Body of pancreas (tissue), 4 donors: ENCODE measurements around the gene ZBTB46.

Experiments
- CTCF ChIP-seq, 7 experiments: fragments of 450-650 bp in 4 of 7; fragments of 200-600 bp in 3 of 7; sonication (generic) in 3 of 7; IDR thresholded peaks; one replicate each; pipeline ENCODE4 v1.5.1; 2016 to 2019; ENCODE audit warnings: antibody characterized with exemption in 7 of 7
- POLR2A ChIP-seq, 3 donors: fragments of 450-650 bp; IDR thresholded peaks; one replicate each; pipeline ENCODE4 v1.6.1; 2016; ENCODE audit warnings: antibody characterized with exemption in 3 of 3, mild to moderate bottlenecking in 2 of 3

DNA sequence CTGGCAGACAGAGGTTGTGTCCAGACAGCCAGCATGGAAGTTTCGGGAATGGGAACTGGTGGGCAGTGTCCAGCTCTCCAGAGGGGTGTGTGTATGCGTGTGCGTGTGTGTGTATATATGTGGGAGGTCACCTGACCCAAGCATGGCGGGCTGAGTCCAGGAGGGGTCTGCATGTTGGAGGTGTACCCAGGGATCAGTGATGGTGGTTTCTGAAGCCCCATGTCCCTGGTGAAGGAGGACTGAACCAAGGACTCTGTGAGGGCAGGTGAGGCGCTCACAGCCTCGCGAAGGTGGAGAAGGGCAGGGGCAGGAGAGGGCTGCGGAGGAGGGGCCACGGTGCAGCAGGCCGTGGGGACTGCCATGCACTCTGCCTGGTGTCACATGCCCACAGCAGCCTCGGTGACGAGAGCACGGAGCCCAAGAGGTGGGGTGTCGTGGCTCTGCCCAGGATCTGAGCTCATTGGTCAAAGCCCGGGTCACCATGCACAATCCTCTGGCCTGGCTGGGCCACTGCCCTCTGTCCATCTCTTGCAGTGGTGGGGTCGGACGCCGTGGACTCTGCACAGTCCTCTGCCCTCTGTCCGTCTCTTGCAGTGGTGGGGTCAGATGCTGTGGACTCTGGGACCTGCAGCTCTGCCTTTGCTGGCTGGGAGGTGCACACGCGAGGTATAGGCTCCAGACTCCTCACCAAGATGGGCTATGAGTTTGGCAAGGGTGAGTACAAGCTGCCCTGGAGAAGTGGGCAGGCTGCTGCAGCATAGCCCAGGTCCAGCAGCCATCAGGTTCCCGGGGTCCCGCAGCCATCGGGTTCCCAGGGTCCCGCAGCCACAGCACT is 96.7 kb downstream of the ZBTB46 start:
- TF ChIP-seq CTCF (IDR thresholded peaks at IDR 0.05) (no peak), POLR2A (IDR thresholded peaks at IDR 0.05) (no peak)
